Fibroblast of skin of abdomen (primary cell): ENCODE measurements around the gene ALAS1.

Experiments used
- DNase-seq: peaks from one replicate; pipeline ENCODE4 v3.0.0-alpha.2; 2013

The ALAS1 gene

DNA sequence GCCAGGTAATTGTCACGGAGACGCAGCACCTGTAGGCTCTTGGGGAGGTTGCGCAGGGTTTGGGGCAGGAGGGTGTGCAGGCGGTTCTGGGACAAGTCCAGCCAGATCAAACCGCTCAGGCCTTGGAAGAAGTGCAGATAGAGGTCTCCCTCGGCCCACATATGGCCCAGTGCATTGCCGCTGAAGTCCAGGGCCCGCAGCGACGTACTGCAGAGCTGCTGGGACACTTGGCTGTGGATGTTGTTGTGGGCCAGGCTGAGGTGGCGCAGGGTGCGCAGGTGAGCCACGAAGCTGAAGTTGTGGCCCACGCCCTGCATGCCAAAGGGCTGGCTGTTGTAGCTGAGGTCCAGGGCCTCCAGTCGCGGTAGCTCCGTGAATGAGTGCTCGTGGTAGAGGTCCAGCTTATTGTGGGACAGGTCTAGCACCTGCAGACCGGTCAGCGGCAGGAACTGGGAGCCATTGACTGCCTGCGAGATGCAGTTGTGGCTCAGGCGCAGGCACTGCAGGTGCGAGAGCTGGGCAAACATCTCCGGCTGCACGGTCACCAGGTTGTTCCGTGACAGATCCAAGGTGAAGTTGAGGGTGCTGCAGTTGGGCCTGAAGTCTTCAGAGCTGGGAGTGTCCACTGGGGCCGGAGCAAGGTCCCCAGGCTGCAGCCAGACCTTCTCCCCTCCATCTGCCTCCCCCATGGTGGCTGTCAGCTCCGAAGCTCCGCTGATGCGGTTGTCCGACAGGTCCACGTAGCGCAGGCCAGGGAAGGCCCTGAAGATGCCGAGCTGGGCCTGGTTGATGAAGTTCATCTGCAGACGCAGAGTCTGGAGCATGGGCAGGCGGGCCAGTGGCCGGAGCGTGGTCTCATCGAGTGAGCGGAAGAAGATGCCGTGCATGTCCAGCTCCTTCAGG, 24.6 kb downstream of the ALAS1 start:
- DNase-seq, result no peak

DNA sequence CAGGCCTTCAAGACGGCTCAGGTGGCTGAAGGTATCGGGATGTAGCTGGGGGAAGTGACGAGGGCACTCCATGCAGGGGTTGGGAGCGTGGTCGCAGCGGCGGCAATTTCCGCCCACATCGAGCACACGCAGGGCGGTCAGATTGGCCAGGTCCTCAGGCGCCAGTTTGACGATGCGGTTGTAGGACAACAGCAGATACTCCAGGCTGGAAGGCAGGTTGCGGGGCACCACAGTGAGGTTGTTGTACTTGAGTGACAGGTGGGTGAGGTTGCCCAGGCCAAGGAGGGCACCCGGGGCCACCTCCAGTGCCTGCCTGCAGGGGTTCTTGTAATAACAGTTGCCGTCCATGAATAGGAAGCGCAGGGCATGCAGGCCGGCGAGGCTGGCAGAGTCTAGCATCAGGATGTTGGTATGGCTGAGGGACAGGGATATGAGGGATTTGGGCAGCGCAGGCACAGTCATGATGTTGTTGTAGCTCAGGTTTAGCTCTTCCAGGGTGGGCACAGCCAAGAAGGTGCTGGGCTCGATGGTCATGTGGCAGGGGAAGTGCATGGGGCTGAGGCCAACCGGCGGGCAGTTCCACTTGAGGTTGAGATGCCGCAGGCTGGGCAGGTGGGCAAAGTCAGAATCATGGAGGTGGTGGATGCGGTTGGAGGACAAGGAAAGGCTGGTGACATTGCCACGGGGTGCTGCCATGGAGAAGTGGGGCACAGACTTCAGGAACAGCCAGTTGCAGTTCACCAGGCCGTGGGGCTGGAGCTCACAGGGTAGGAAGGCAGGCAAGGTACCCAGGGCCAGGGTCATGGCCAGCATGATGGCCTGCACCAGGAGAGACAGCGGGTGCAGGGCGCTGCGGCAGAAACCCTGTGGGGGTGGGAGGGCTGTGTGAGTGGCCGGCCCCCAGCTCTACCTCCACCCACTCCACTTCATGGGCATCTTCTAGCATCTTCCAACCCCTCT, 25.8 kb downstream of the ALAS1 start:
- DNase-seq, result no peak

DNA sequence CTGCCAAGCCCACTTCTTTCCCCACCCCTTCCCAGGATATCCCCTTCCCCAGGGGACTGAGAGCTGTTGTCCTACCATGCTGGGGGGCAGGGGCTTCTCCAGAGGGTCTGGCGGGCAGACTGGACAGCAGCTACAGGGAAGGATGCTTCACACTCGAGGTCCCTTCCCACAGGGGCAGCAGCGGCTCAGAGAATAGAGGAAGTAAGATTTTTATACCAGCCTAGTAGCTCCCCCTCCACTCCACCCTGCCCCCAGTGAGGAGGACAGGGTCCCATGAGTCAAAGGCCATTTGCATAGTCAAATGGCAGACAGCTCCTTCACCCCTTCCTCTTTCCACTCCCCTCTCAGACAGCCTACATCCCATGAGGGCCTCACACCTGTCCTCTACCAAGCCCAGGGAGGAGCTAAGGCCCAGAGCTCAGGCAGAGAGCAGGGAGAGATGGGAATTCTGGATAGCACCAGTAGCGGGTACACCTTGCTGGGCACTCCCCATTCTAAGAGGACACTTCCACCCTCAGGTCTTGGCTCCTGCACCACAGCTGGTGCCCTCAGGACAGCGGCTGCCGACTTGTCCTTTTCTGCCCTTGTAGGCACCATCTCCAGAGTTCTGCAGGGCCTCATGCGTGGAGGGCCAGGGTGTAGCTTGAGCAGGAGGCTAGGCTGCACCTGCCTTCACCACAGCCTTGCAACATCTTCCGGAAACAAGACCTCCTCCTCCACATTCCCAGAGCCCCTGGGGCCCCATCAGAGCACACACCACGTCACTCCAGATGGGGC, 27.7 kb downstream of the ALAS1 start, which contains the start of gene TLR9:
Gene TLR9, minus strand, starts transcription at position 194 of the 777 bp plus-strand sequence. Its CDS starts 116 bp downstream, at position 78.
- DNase-seq, result no peak

DNA sequence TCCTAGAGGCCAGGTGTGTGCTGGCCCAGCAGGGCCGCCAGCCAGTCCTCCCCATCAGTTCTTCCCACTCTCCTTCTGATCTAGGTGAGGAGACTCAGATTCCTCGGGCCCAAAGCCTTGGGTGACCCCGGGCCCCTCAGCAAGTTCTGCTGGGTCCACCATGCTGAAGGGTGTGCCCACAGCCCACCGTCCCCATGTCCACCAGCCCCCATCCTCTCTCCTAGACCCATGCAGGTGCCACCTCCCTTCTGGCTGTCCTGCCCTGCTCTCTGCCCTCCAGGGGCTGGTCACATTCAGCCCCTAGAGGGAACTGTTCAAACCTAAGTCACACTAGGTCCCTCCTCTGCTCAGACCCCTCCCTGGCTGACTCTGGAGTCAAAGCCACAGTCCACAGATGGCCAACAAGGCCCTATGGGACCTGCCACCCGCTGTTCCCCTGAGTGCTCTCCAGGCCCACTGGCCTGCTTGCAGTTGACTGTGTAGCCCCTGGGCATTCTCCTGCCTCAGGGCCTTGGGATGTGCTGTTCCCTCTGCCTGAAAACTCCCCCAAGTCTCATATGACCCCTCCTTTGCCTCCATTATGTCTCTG, 28.4 kb downstream of the ALAS1 start:
- DNase-seq, result no peak

DNA sequence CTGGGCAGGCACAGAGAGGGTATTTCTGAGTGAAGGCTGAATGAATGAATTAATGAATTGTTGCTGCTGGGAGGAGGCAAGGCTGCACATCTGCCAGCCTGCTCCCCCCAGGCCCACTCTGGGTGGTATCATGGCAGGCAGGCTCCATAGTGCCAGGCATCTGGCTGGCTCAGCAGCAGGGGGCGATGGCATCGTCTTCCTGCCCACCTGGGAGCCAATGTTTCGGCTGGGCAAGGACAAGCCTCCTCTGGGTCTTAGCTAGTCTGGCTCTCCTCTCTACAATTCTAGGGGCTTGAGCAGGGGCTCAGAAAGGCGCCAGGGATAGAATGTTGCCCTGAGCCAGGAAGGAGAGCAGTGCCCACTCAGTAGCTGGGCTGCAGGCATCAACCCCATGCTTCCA, 29.2 kb downstream of the ALAS1 start:
- no peak for DNase-seq

DNA sequence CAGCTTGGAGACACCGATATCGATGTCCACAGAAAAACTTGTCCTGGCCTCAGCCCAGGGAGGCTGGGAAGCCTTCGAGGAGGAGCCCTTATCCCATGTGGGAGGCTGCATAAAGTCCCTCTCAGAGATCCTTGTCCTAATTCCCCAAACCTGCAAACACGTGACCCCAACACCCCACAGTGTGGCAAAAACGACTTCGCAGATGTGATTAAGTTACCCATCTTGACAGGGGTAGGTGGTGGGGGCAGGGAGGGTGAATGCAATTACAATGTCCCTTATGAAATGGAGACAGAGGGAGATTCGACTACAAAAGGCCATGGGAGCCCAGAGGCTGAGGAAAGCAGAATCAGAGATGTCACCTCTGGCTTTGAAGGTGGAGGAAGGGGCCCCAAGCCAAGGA, 29.8 kb downstream of the ALAS1 start:
- DNase-seq, result no peak

DNA sequence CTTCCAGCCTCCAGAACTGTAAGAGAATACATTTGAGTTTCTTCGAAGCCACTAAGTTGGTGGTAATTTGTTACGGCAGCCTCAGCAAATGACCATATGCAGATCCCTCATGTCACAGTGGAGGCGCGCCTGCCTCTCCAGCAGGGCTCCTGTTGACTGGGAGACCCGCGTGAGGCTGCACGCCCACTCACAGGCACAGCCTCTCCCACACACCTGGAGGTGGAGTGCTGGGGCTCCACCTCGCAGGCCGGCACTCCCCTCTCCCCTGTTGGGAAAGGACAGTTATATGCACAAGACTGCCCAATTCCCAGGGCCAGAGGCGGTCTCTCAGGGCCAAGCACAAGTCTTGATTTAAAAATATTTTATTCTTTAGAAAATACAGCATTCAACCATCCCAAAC, 30.3 kb downstream of the ALAS1 start:
- no peak for DNase-seq

DNA sequence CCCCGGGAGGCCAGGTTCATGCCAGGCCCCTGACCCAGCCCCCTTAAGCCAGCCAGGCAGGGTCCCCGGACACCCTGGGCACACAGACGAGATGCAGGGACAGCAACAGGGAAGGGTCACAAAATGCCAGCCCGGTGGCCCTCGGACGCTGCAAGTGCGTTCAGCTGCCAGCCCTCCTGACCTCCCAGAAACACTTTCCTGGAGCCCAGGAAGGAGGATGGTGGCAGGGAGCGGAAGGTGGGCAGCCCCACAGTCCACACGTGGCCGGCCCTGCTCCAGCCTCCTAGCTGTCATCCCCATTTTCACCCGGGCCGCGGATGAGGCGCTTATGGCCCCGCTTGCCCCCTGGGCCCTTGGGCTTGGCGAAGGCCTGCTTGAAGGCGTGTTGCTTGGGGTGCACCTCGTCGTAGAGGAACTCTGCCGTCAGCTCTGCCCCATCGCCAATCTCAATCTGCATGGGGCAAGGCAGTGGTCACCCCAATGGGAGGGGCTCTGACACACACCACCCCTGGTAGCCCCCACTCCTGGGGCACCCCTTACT, 30.9 kb downstream of the ALAS1 start:
- no peak for DNase-seq

DNA sequence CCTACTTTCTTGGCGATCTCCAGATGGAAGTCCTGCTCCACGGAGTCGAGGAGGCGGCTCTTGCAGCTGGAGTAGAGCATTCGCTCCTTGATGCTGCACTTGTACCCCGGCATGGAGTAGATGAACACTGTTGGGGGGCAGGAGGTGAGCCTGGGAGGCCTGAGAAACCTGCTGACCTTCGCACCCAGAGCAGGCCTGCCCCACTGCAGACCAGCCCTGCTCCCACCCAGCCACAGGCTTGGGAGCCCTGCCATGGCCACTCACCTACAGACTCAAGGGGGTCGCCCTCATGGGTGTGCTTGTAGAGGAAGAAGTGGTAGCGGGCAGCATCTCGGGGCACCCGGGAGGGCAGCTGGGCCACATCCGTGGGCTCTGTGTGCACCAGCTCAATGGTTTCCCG, 31.7 kb downstream of the ALAS1 start:
- DNase-seq, result no peak

DNA sequence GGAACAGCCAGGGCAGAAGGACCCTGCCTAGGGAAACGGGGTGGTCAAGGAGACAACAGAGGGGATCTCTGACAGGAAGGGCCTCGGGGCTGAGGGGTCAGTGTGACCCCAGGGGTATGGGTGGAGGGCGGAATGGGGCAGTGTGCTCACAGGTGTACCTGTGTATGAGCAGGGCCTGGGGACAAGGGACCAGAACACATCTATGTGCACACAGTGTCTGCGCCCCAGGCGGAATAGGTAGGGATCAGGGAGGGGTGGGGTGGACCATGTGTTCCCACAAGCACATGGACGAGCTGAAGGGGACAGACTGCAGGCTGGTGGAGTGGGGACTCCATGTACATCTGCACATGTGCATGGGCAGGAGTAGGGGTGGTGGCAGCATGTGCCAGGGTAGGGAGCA, 32.5 kb downstream of the ALAS1 start:
- no peak for DNase-seq

DNA sequence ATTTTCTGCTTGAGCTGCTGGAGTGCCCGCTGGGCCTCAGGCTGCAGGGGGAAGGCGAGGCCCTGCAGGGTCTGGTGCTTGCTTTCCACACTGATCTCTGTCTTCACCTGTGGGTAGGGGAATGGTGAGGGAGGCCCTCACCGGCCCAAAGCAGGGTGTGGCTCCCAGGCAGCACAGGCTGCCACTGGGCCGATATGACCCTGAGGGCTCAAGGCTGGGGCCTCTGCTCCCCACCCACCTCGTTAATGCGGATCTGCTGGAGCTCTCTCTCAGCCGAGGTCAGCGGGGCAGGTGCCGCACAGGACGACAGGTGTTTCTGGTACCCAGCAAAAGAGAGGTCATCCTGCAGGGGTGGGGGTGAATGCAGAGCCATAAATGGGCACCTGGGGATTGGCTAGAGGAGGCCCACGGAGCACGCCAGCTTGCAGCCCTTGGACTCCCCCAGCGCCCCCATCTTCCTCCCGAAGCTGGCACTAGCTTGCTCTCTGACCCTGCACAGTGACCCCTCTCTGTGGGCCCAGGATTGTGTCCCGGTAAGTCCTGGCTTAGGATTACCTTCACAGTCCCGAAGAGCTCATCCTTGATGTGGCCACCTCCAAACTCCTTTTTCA, 33.0 kb downstream of the ALAS1 start:
- DNase-seq, result no peak

DNA sequence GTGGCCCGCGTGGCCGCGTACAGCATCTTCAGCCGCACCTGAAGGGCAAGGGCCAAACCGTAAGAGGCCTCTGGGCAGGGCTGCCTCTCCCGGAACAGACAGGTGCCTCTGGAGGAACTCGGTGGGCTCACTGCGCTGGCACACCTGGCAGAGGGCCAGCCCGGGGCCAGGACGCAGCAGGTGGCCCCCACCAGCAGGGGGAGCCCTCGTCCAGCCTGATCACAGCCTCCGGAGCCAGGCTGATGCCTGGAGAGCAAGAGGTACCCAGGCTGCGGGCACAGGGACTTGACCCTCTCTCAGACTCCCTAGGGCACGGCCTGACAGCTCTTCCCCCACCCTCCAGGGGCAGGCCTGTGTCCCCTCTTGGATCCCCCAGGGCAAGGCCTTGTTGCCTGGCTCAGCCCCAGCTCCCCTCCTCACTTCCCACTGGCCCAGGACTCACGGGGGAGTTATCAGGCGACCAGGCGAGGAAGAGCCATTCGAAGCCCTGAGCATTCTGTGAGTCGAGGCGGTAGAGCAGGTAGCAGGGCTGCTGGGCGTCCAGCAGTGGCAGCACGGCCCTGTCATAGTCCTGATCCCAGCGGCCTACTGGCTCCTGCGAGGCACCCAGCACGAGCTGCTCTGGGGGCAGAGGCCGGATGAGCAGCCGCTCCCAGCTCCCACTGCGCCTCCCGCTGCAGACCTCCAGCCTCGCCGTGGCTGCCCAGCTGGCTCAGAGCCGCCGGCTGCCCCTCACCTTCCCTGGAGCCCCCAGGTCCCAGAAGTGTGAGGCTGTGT, 33.7 kb downstream of the ALAS1 start:
- DNase-seq, result peak; percentile 35

DNA sequence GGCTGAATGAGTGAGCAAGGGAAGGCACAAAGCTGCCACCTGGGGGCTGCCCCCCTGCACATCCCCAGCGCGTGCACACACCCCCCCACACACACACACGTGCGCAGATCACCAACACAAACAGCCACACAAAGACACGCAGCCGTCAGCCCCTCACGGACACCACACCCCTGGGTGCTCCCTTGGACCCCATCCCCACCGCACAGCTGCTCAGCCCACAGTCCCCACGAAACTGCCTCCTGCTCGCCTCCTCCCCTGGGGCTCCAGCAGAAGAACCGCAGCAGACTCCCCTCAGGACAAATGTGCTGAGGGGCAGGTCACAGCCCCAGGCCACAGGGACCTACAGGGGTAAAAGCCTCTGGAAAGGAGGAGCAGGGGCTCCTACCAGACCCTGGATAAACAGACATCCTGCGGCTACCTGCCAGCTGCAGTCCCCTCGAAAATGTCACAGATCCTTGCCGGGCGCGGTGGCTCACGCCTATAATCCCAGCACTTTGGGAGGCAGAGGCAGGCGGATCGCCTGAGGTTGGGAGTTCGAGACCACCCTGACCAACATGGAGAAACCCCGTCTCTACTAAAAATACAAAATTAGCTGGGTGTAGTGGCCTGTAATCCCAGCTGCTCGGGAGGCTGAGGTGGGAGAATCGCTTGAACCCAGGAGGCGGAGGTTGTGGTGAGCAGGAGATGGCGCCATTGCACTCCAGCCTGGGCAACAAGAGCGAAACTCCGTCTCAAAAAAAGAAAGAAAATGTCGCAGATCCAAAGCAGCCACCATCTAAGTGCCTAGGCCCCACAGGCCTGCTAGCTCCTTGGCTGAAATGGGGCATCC, 34.5 kb downstream of the ALAS1 start:
- DNase-seq, result no peak

DNA sequence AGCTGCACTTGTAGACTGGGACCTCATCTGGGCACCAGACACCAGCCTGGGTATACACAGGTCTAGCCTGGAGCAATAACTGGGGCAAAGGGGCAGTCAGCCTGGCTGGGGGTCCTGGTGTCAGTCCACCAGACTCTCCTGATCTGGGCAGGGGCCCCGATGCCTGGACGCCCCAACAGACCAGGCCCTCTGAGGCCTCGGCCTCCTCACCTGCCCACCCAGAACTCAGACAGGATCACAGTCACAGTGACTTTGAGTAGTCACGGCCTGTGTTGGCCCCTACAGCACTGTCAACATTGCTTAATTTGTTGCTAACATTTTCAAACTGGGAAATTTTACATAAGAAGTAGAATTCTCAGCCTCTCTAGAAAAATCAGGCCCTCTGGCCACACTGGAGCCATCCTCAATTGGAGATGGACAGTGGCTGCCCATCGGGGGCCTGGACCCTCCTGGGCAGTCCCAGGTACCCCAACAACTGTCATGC, 35.2 kb downstream of the ALAS1 start:
- DNase-seq, result no peak

DNA sequence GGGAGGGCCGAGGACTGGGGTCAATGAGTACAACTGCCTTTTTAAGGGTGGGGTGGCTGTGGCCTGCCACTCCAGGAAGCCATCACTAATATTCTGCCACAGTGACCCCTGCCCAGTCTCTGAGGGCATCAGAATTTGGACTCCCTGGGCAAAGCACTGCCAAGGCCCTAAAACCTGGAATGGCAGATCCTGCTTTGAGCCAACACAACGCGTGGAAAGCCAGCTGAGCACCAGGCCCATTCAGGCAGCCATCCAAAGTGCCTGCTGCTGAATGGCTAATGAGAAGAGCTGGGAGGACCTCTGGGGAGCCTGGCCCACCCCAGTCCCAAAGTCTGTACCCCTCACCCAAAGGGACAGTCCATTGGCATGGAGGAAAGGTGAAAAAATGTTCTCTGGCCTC, 36.0 kb downstream of the ALAS1 start:
- no peak for DNase-seq

DNA sequence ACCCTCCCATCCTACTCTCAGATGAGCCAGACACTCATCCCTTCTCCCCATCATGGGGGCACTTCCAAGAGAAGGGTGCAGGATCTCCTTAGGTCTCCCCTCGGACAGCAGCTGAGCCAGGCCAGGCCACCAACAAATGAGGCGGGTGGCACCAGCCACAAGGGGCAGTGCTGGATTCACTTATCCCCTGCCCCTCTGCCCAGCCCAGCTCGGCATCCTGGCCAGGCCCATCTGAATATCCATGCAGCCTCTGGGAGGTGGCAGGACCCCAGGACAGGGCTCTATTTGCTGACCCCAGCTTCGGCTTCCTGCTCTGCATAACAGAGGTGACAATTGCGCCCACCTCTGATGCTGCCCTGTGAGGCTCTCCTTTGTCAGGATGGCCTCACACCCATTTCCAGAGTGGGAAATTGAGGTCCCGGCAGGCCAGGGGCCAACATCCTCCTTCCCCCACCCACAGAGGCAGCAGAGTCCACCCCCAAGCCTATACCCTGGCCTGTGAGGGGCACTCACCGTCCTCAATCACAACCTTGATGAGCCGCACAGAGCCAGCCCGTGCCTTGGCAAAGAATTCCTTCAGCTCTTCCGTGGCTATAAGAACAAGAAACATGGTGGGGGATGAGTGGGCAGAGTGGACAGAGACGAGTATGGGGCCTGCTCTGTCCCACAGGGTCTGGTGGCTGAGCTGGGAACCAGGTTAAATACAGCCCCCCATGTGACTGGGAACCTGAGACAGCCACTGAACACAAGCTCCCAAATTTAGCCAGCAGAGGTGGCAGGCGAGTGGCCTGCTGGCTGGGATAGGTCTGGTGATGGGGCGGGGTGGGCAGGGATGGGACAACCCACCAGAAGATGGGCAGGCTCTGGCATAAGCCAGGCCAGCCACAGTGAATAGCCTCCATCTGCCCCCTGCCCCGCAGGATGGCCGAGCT, 36.8 kb downstream of the ALAS1 start:
- no peak for DNase-seq

DNA sequence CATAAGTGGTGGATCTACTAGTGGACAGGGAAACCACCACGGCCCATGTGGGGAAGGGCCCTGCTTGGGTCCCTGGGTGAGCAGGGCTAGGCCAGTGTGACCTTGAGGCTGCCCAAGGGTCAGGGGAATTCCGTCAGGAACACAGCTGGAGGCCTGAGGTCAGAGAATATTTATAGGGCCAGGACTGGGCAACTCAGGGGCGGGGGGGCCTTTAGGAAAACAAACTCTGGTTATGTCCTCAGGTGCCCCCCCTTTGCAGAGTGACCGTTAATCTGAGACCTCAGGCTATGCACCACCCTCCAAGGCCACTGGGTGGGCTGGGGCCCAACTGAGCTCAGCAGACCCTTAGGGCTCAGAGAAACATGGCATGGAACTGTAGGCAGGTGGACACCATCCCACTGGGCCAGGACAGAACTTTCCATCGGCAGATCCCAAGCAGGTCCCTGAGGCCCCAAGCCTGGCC, 38.5 kb downstream of the ALAS1 start:
- no peak for DNase-seq

DNA sequence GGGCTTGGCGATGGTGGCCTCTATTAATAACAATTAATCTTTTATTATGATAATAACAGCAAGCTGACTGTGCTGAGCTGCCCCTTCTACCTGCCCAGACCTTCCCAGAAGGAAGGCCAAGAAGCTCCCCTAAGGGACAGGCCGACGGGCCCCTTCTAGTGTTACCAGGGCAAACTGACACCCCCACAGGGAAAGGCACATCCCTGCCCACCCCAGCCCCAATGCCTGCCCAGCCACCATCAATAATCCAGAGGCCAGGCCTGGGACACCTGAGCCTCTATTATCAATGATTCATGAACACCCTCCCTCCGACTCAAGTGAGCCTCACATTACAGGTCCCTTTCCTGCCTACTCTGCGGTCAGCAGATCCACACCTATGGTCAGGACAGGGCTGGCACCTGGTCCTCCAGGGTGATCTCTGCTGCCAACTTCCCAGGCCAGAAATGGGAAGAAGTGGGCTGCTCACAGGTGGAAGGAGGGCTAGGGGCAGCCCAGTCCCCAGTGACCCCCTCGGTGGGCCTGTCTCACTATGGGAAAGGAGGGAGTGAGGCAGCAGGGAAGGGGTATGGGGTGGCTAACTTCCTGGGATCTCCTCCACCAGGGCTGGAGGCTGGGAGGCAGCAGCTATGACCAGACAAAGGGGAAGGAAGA, 39.2 kb downstream of the ALAS1 start:
- DNase-seq, result no peak
